ENCODE results near the gene GMPR. TPM values are rescaled to one million over a fixed set of nuclear protein-coding genes. Genes with fewer than 3 reads are reported as not detected.

The GMPR gene
- total RNA-seq, 4 donors from 2014 or later, result 3.6 to 8.1 (median 6.3) TPM; not detected in 1

GRCh38 chr6:16285467-16286150 is 47.2 kb downstream of the GMPR start:
- H3K36me3 ChIP-seq, result no peaks in the 10 kb centered on the region
- H3K27ac ChIP-seq, result no peak overlapping the region
- no peaks in the 10 kb centered on the region for H3K27me3 ChIP-seq
- no peaks in the 10 kb centered on the region for H3K4me1 ChIP-seq
- DNase-seq, result no peak
- H3K4me3 ChIP-seq, result no peak overlapping the region
- H3K9me3 ChIP-seq, result no peaks in the 10 kb centered on the region
- TF ChIP-seq POLR2A (IDR thresholded peaks at IDR 0.05) (no peak), CTCF (IDR thresholded peaks at IDR 0.05) (no peak)

GRCh38 chr6:16286151-16286522 is 47.8 kb downstream of the GMPR start:
- Histone ChIP-seq H3K4me3 (no peak overlapping the region), H3K27ac (no peak overlapping the region), H3K36me3 (no peaks in the 10 kb centered on the region), H3K9me3 (no peaks in the 10 kb centered on the region), H3K27me3 (no peaks in the 10 kb centered on the region), H3K4me1 (no peaks in the 10 kb centered on the region)
- TF ChIP-seq CTCF (IDR thresholded peaks at IDR 0.05) (peak in 4 of 6 experiments; percentile 19 to 53 (median 32)), POLR2A (IDR thresholded peaks at IDR 0.05) (no peak)
- no peak for DNase-seq

- H3K36me3 ChIP-seq, result no peaks in the 10 kb centered on the region
Observed at GRCh38 chr6:16288163-16288562, 49.8 kb downstream of the GMPR start.

GRCh38 chr6:16291739-16292138 is 53.4 kb downstream of the GMPR start:
- Histone ChIP-seq H3K27ac (no peak overlapping the region), H3K9me3 (no peaks in the 10 kb centered on the region), H3K27me3 (no peaks in the 10 kb centered on the region), H3K4me3 (no peak overlapping the region), H3K4me1 (no peaks in the 10 kb centered on the region), H3K36me3 (no peaks in the 10 kb centered on the region)
- DNase-seq, result no peak
- no peak for TF ChIP-seq POLR2A (IDR thresholded peaks at IDR 0.05)
- TF ChIP-seq CTCF (IDR thresholded peaks at IDR 0.05), result no peak

More at GRCh38 chr6:16288163-16288562, 49.8 kb downstream of the GMPR start:
- TF ChIP-seq CTCF (IDR thresholded peaks at IDR 0.05), result no peak
- no peak for TF ChIP-seq POLR2A (IDR thresholded peaks at IDR 0.05)
- no peak overlapping the region for H3K27ac ChIP-seq
- no peak for DNase-seq
- no peaks in the 10 kb centered on the region for H3K9me3 ChIP-seq
- no peak overlapping the region for H3K4me3 ChIP-seq
- H3K27me3 ChIP-seq, result no peaks in the 10 kb centered on the region
- no peaks in the 10 kb centered on the region for H3K4me1 ChIP-seq

- DNase-seq, result no peak
- H3K27ac ChIP-seq, result no peak overlapping the region
- no peaks in the 10 kb centered on the region for H3K27me3 ChIP-seq
- no peaks in the 10 kb centered on the region for H3K9me3 ChIP-seq
- TF ChIP-seq POLR2A (IDR thresholded peaks at IDR 0.05) (no peak), CTCF (IDR thresholded peaks at IDR 0.05) (no peak)
- no peaks in the 10 kb centered on the region for H3K36me3 ChIP-seq
- no peaks in the 10 kb centered on the region for H3K4me1 ChIP-seq
- no peak overlapping the region for H3K4me3 ChIP-seq
Observed at GRCh38 chr6:16292432-16292831, 54.0 kb downstream of the GMPR start.

All from Peyer's patch (tissue), 4 donors.